CD4-positive, CD25-positive, alpha-beta regulatory T cell (primary cell): Measurements from ENCODE around the gene ABCE1. TPM values are rescaled to one million over a fixed set of nuclear protein-coding genes. Genes with fewer than 3 reads are reported as not detected.

ENCODE experiments used
- ATAC-seq, 2 donors: fragments of 150-1000 bp; cut with Tn5 transposase; one replicate each; pipeline ENCODE4 v1.10.0; 2021; ENCODE audit warnings: low read depth in 2 of 2, moderate number of reproducible peaks in 2 of 2, moderate library complexity in 1 of 2
- DNase-seq, 3 donors: peaks; one replicate each; pipeline versions ENCODE4 v3.0.0 to v3.0.0-alpha.2; 2012 to 2022; ENCODE audit warnings: mixed read lengths in 1 of 3
- H3K27ac ChIP-seq: one replicate; pipeline ENCODE4 v1.7.0; 2013; ENCODE audit warnings: mild to moderate bottlenecking, low read length; ENCODE audit not compliant: insufficient read depth, poor library complexity, severe bottlenecking
- H3K27me3 ChIP-seq: one replicate; pipeline ENCODE4 v1.7.0; 2013; ENCODE audit warnings: low read length; ENCODE audit not compliant: control insufficient read depth, insufficient read depth
- H3K36me3 ChIP-seq: one replicate; pipeline ENCODE4 v1.7.0; 2013; ENCODE audit warnings: mild to moderate bottlenecking, low read length, moderate library complexity; ENCODE audit not compliant: control insufficient read depth, insufficient read depth
- H3K4me1 ChIP-seq: 2 replicates; pipeline ENCODE4 v1.7.0; 2013; ENCODE audit warnings: mild to moderate bottlenecking, low read length; ENCODE audit not compliant: insufficient read depth, control insufficient read depth, poor library complexity, severe bottlenecking
- H3K4me3 ChIP-seq: one replicate; pipeline ENCODE4 v1.7.0; 2013; ENCODE audit warnings: low read depth, mild to moderate bottlenecking, low read length, moderate library complexity
- H3K9me3 ChIP-seq, 2 experiments: 1 replicate in 1 of 2; 2 replicates in 1 of 2; pipeline ENCODE4 v1.7.0; 2013; ENCODE audit warnings: low read length in 2 of 2, mild to moderate bottlenecking in 1 of 2, moderate library complexity in 1 of 2; ENCODE audit not compliant: control insufficient read depth in 2 of 2
- H3K27ac Mint-ChIP-seq, 3 donors: one replicate each; pipeline ENCODE4 v1.8.0; 2020 to 2022; ENCODE audit warnings: mild to moderate bottlenecking in 3 of 3, mixed read lengths in 3 of 3, moderate library complexity in 2 of 3
- H3K27me3 Mint-ChIP-seq: one replicate; pipeline ENCODE4 v1.8.0; 2022; ENCODE audit warnings: mild to moderate bottlenecking, mixed read lengths
- H3K36me3 Mint-ChIP-seq: one replicate; pipeline ENCODE4 v1.8.0; 2020; ENCODE audit warnings: mixed read lengths
- H3K4me1 Mint-ChIP-seq, 4 donors: one replicate each; pipeline ENCODE4 v1.8.0; 2020 to 2022; ENCODE audit warnings: mixed read lengths in 4 of 4, mild to moderate bottlenecking in 1 of 4
- H3K4me3 Mint-ChIP-seq, 4 donors: one replicate each; pipeline ENCODE4 v1.8.0; 2020 to 2022; ENCODE audit warnings: mild to moderate bottlenecking in 4 of 4, mixed read lengths in 4 of 4, moderate library complexity in 3 of 4
- H3K9me3 Mint-ChIP-seq, 7 donors: one replicate each; pipeline ENCODE4 v1.8.0; 2020 to 2022; ENCODE audit warnings: mixed read lengths in 7 of 7, mild to moderate bottlenecking in 3 of 7, moderate library complexity in 2 of 7
- polyA plus RNA-seq, 4 donors: library from polyadenylated mRNA; unstranded; fragments of 300-500 nt; fragmentation: Illumina TruSeq; gene quantifications; one replicate each; pipeline ENCODE4 v1.2.3, GENCODE V29; 2021
- total RNA-seq: library from RNA; stranded (reverse); gene quantifications from one replicate; pipeline ENCODE4 v1.2.3, GENCODE V29; 2022

The ABCE1 gene
- total and polyA plus RNA-seq, 5 donors from 2014 or later, result 41.4 to 71.8 (median 62.9) TPM

DNA sequence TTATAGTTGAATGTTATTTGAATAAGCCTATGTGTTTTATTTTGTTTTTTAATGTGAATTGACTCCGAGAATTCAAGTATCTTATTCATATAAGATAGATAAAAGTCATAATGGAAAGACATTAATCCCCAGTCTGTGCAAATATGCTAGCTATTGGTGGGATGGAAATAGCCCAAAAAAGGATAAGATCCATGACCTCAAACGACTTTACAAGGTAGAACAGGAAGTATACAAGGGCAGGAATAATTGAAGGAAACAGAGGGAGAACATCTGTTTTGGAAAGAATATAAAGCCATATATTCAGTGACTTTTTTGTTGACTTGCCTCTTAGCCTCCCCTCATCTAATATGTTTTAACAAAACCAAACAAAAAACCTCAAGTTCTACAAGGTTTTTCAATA, 9.0 kb downstream of the ABCE1 start:
- Mint-ChIP-seq H3K27ac (no peak overlapping the region), H3K4me3 (no peak overlapping the region), H3K27me3 (no peaks in the 10 kb centered on the region), H3K36me3 (peaks cover 35% of the 10 kb centered on the region), H3K9me3 (no peaks in the 10 kb centered on the region), H3K4me1 (peaks cover 6 to 15% (median 12%) of the 10 kb centered on the region in 4 donors)
- peaks cover 8% of the 10 kb centered on the region for H3K4me1 ChIP-seq
- H3K27me3 ChIP-seq, result no peaks in the 10 kb centered on the region
- no peaks in the 10 kb centered on the region for H3K9me3 ChIP-seq
- DNase-seq (no peak), ATAC-seq (no peak)
- no peak overlapping the region for H3K4me3 ChIP-seq
- no peak overlapping the region for H3K27ac ChIP-seq
- H3K36me3 ChIP-seq, result peaks cover 75% of the 10 kb centered on the region

DNA sequence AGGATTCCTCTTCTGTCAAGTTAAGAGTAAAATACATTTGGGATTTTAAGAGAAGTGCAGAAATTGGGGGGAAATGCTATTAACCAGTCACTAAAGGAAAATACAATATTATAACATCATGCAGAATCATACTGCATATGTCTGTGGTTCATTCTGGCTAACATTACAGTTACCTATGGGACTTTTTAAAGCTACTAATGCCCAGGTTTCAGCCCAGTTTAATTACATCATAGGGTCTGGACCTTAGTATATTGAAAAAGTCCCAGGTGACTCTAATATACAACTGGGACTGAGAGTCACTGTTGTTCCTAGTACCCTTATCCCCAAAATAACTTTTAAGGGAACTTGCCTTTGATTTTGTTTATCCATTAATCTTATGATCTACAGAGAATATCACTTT, 10.0 kb downstream of the ABCE1 start:
- H3K27ac Mint-ChIP-seq, result no peak overlapping the region
- peaks cover 85% of the 10 kb centered on the region for H3K36me3 ChIP-seq
- DNase-seq (no peak), ATAC-seq (no peak)
- no peak overlapping the region for H3K4me3 Mint-ChIP-seq
- peaks cover 3% of the 10 kb centered on the region for H3K4me1 ChIP-seq
- H3K4me1 Mint-ChIP-seq, result peaks cover 6 to 15% (median 12%) of the 10 kb centered on the region in 4 donors
- no peak overlapping the region for H3K4me3 ChIP-seq
- no peaks in the 10 kb centered on the region for H3K9me3 Mint-ChIP-seq
- H3K9me3 ChIP-seq, result no peaks in the 10 kb centered on the region
- H3K27ac ChIP-seq, result no peak overlapping the region
- no peaks in the 10 kb centered on the region for H3K27me3 ChIP-seq
- no peaks in the 10 kb centered on the region for H3K27me3 Mint-ChIP-seq
- H3K36me3 Mint-ChIP-seq, result peaks cover 45% of the 10 kb centered on the region

- H3K36me3 ChIP-seq, result peaks cover 48% of the 10 kb centered on the region
- H3K9me3 ChIP-seq, result no peaks in the 10 kb centered on the region
- peaks cover 21% of the 10 kb centered on the region for H3K4me1 ChIP-seq
- H3K36me3 Mint-ChIP-seq, result peaks cover 38% of the 10 kb centered on the region
- peak overlapping the region; percentile 92 to 97 (median 93) for H3K27ac Mint-ChIP-seq
- peaks cover 0 to 2% (median 0%) of the 10 kb centered on the region in 7 donors for H3K9me3 Mint-ChIP-seq
- peak overlapping the region; percentile 73 to 92 (median 77) for H3K4me3 Mint-ChIP-seq
- peak; percentile 26 to 45 for ATAC-seq
- peak overlapping the region; percentile 80 for H3K4me3 ChIP-seq
- H3K27me3 ChIP-seq, result no peaks in the 10 kb centered on the region
- H3K4me1 Mint-ChIP-seq, result peaks cover 7 to 31% (median 23%) of the 10 kb centered on the region in 4 donors
- DNase-seq, result peak in 1 of 3 donors; percentile 59
- no peaks in the 10 kb centered on the region for H3K27me3 Mint-ChIP-seq
- peak overlapping the region; percentile 86 for H3K27ac ChIP-seq
Measured at GRCh38 chr4:145125396-145125795, 27.3 kb downstream of the ABCE1 start.

DNA sequence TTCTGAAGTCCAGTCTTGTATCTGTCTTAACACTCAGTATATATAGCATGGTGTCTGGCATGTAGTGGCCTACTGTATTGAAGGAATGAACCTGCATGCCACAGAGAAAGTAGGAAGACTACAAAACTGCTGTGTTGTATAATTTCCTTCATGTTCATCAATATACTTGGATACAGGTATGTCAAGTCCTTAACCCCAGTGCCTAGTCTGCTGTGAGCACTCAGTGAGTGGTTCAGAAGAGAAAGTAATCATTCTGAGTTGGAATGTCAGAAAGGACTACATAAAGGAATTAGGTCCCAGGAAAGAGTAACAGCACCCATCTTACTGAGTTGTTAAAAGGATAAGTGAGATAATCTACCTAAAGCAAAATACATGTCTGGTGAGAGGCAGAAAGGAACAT, 32.0 kb downstream of the ABCE1 start:
- H3K4me3 ChIP-seq, result no peak overlapping the region
- peaks cover 30 to 53% (median 46%) of the 10 kb centered on the region in 4 donors for H3K4me1 Mint-ChIP-seq
- peaks cover 16% of the 10 kb centered on the region for H3K4me1 ChIP-seq
- H3K9me3 Mint-ChIP-seq, result peaks cover 0 to 2% (median 0%) of the 10 kb centered on the region in 7 donors
- H3K36me3 Mint-ChIP-seq, result peaks cover 32% of the 10 kb centered on the region
- no peaks in the 10 kb centered on the region for H3K9me3 ChIP-seq
- H3K27ac ChIP-seq, result no peak overlapping the region
- no peak for DNase-seq
- peak overlapping the region in 1 of 4 donors; percentile 7 for H3K4me3 Mint-ChIP-seq
- peak overlapping the region; percentile 10 to 68 (median 50) for H3K27ac Mint-ChIP-seq
- peaks cover 19% of the 10 kb centered on the region for H3K36me3 ChIP-seq
- no peaks in the 10 kb centered on the region for H3K27me3 Mint-ChIP-seq
- no peaks in the 10 kb centered on the region for H3K27me3 ChIP-seq
- no peak for ATAC-seq

- no peaks in the 10 kb centered on the region for H3K9me3 ChIP-seq
- peaks cover 30% of the 10 kb centered on the region for H3K36me3 Mint-ChIP-seq
- no peak overlapping the region for H3K4me3 Mint-ChIP-seq
- H3K4me1 Mint-ChIP-seq, result peaks cover 33 to 54% (median 47%) of the 10 kb centered on the region in 4 donors
- no peak overlapping the region for H3K4me3 ChIP-seq
- H3K27me3 Mint-ChIP-seq, result no peaks in the 10 kb centered on the region
- DNase-seq (peak in 1 of 3 donors; percentile 39), ATAC-seq (no peak)
- no peaks in the 10 kb centered on the region for H3K27me3 ChIP-seq
- H3K27ac Mint-ChIP-seq, result peak overlapping the region; percentile 32 to 68 (median 50)
- H3K9me3 Mint-ChIP-seq, result peaks cover 0 to 2% (median 0%) of the 10 kb centered on the region in 7 donors
- no peak overlapping the region for H3K27ac ChIP-seq
- peaks cover 9% of the 10 kb centered on the region for H3K4me1 ChIP-seq
- H3K36me3 ChIP-seq, result peaks cover 19% of the 10 kb centered on the region
Measured at GRCh38 chr4:145130788-145131399, 32.8 kb downstream of the ABCE1 start.

DNA sequence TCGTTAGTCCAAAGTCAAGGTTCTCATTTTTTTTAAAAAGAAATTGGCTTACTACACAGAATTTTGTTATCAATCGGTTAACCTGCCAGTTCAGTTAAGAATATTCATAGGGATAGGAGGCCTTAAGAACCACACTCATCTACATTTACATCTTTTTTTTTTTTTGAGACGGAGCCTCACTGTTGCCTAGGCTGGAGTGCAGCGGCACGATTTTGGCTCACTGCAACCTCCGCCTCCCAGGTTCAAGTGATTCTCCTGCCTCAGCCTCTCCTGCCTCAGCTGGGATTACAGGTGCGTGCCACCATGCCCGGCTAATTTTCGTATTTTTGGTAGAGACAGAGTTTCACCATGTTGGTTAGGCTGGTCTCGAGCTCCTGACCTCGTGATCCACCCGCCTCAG, 33.7 kb downstream of the ABCE1 start:
- H3K27ac ChIP-seq, result no peak overlapping the region
- H3K4me3 ChIP-seq, result no peak overlapping the region
- Mint-ChIP-seq H3K4me3 (no peak overlapping the region), H3K27me3 (no peaks in the 10 kb centered on the region), H3K4me1 (peaks cover 31 to 50% (median 42%) of the 10 kb centered on the region in 4 donors), H3K36me3 (peaks cover 22% of the 10 kb centered on the region), H3K9me3 (no peaks in the 10 kb centered on the region), H3K27ac (peak overlapping the region in 2 of 3 donors; percentile 50 to 79)
- no peaks in the 10 kb centered on the region for H3K9me3 ChIP-seq
- peaks cover 2% of the 10 kb centered on the region for H3K4me1 ChIP-seq
- H3K27me3 ChIP-seq, result no peaks in the 10 kb centered on the region
- no peak for ATAC-seq
- DNase-seq, result no peak
- H3K36me3 ChIP-seq, result peaks cover 21% of the 10 kb centered on the region

DNA sequence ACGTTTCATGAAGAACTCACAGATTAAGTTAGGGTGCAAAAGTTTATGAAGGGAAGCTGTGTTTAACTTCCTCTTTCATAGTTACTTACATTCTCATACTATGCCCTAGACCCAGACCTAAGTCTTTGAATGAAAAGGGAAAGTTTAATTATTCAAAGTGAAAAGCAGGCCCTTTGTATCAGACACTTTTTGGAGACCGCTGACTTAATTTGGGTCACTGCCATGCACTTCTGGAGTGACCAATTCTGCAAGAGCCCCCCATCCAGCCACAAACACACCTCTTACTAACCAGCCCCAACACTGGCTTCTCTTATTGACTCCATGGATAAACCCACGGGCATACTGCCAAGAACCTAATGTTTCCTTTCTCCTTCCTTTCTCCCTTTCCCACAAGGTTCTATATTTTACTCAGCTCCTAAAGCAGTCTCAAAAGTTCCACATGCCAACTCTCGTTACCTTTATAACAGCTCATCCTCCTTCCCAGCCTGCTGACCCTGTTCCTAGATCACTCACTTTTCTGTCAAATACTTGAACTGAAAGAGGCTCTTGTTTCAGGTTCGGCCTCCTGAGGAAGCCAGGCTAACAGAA, 34.5 kb downstream of the ABCE1 start:
- ATAC-seq, result peak in 1 of 2 donors; percentile 20
- Histone ChIP-seq H3K27me3 (no peaks in the 10 kb centered on the region), H3K27ac (peak overlapping the region; percentile 11), H3K9me3 (no peaks in the 10 kb centered on the region), H3K4me1 (peaks cover 2% of the 10 kb centered on the region), H3K4me3 (peak overlapping the region; percentile 3), H3K36me3 (peaks cover 22% of the 10 kb centered on the region)
- DNase-seq, result no peak
- no peaks in the 10 kb centered on the region for H3K9me3 Mint-ChIP-seq
- H3K4me1 Mint-ChIP-seq, result peaks cover 36 to 56% (median 42%) of the 10 kb centered on the region in 4 donors
- H3K4me3 Mint-ChIP-seq, result no peak overlapping the region
- peaks cover 21% of the 10 kb centered on the region for H3K36me3 Mint-ChIP-seq
- no peaks in the 10 kb centered on the region for H3K27me3 Mint-ChIP-seq
- peak overlapping the region; percentile 62 to 79 (median 75) for H3K27ac Mint-ChIP-seq
